Effector memory CD4-positive, alpha-beta T cell (primary cell): ENCODE measurements around the gene S100A6.
"Not testable (repeated sequence)": the region's sequence is repeated elsewhere in the genome, so short reads cannot be mapped to it uniquely, and the experiment has no call there.

Experiments
- DNase-seq, 3 donors: peaks; one replicate each; pipeline ENCODE4 v3.0.0-alpha.2; 2020
- H3K27ac ChIP-seq: 2 replicates; pipeline ENCODE4 v1.7.0; 2013; ENCODE audit warnings: mild to moderate bottlenecking, low read length, moderate library complexity; ENCODE audit not compliant: insufficient read depth, poor library complexity, severe bottlenecking
- H3K27me3 ChIP-seq: replicated peaks from 2 replicates; pipeline ENCODE4 v1.7.0; 2013; ENCODE audit warnings: mild to moderate bottlenecking, low read length; ENCODE audit not compliant: insufficient read depth, control insufficient read depth, poor library complexity, severe bottlenecking
- H3K36me3 ChIP-seq: 2 replicates; pipeline ENCODE4 v1.7.0; 2013; ENCODE audit warnings: mild to moderate bottlenecking, low read length, moderate library complexity; ENCODE audit not compliant: control insufficient read depth, insufficient read depth
- H3K4me1 ChIP-seq: 2 replicates; pipeline ENCODE4 v1.7.0; 2013; ENCODE audit warnings: low read length, mild to moderate bottlenecking; ENCODE audit not compliant: control insufficient read depth, insufficient read depth, poor library complexity, severe bottlenecking
- H3K4me3 ChIP-seq: 2 replicates; pipeline ENCODE4 v1.7.0; 2013; ENCODE audit warnings: low read length, low read depth, mild to moderate bottlenecking; ENCODE audit not compliant: insufficient read depth, poor library complexity, severe bottlenecking
- H3K9me3 ChIP-seq: 2 replicates; pipeline ENCODE4 v1.7.0; 2013; ENCODE audit warnings: mild to moderate bottlenecking, low read length, moderate library complexity; ENCODE audit not compliant: control insufficient read depth

Gene S100A6

GRCh38 chr1:153575081-153575491, 39.3 kb upstream of the S100A6 start:
- not testable (repeated sequence) for DNase-seq, H3K27ac ChIP-seq, H3K36me3 ChIP-seq, H3K27me3 ChIP-seq, H3K9me3 ChIP-seq, H3K4me1 ChIP-seq, H3K4me3 ChIP-seq

GRCh38 chr1:153573351-153573750, 37.6 kb upstream of the S100A6 start:
- Histone ChIP-seq H3K27ac (no peak overlapping the region), H3K4me3 (no peak overlapping the region), H3K4me1 (peaks cover 2% of the 10 kb centered on the region), H3K9me3 (no peaks in the 10 kb centered on the region), H3K27me3 (no peaks in the 10 kb centered on the region), H3K36me3 (no peaks in the 10 kb centered on the region)
- no peak for DNase-seq

- Histone ChIP-seq H3K4me3 (no peak overlapping the region), H3K27me3 (no peaks in the 10 kb centered on the region), H3K4me1 (peaks cover 9% of the 10 kb centered on the region), H3K27ac (no peak overlapping the region), H3K36me3 (no peaks in the 10 kb centered on the region), H3K9me3 (no peaks in the 10 kb centered on the region)
- peak in 1 of 3 donors; percentile 13 for DNase-seq
These were observed 36.8 kb upstream of the S100A6 start for GRCh38 chr1:153572569-153573015.

- Histone ChIP-seq H3K4me3 (no peak overlapping the region), H3K4me1 (peaks cover 14% of the 10 kb centered on the region), H3K9me3 (no peaks in the 10 kb centered on the region), H3K27me3 (no peaks in the 10 kb centered on the region), H3K27ac (no peak overlapping the region), H3K36me3 (no peaks in the 10 kb centered on the region)
- DNase-seq: no peak
These were observed 35.9 kb upstream of the S100A6 start for GRCh38 chr1:153571706-153572105.

GRCh38 chr1:153570874-153571273, 35.1 kb upstream of the S100A6 start:
- Histone ChIP-seq H3K36me3 (no peaks in the 10 kb centered on the region), H3K4me1 (peaks cover 21% of the 10 kb centered on the region)

GRCh38 chr1:153569465-153569864, 33.7 kb upstream of the S100A6 start:
- Histone ChIP-seq H3K27ac (no peak overlapping the region), H3K4me1 (peaks cover 28% of the 10 kb centered on the region), H3K36me3 (no peaks in the 10 kb centered on the region)

More at GRCh38 chr1:153570874-153571273, 35.1 kb upstream of the S100A6 start:
- Histone ChIP-seq H3K9me3 (no peaks in the 10 kb centered on the region), H3K27ac (no peak overlapping the region), H3K27me3 (no peaks in the 10 kb centered on the region), H3K4me3 (no peak overlapping the region)
- no peak for DNase-seq

GRCh38 chr1:153568367-153569099, 32.7 kb upstream of the S100A6 start:
- DNase-seq: peak; percentile 57 to 72 (median 70)
- Histone ChIP-seq H3K9me3 (no peaks in the 10 kb centered on the region), H3K27ac (no peak overlapping the region), H3K4me1 (peaks cover 28% of the 10 kb centered on the region), H3K27me3 (no peaks in the 10 kb centered on the region), H3K36me3 (no peaks in the 10 kb centered on the region), H3K4me3 (no peak overlapping the region)

More at GRCh38 chr1:153569465-153569864, 33.7 kb upstream of the S100A6 start:
- no peaks in the 10 kb centered on the region for H3K27me3 ChIP-seq
- no peak overlapping the region for H3K4me3 ChIP-seq
- DNase-seq: no peak
- H3K9me3 ChIP-seq: no peaks in the 10 kb centered on the region

GRCh38 chr1:153567621-153568366, 32.0 kb upstream of the S100A6 start:
- Histone ChIP-seq H3K27ac (no peak overlapping the region), H3K9me3 (no peaks in the 10 kb centered on the region), H3K36me3 (no peaks in the 10 kb centered on the region), H3K27me3 (no peaks in the 10 kb centered on the region), H3K4me1 (peaks cover 28% of the 10 kb centered on the region), H3K4me3 (no peak overlapping the region)
- DNase-seq: no peak

- Histone ChIP-seq H3K4me1 (peaks cover 28% of the 10 kb centered on the region), H3K27ac (peak overlapping the region; percentile 69), H3K9me3 (no peaks in the 10 kb centered on the region), H3K36me3 (no peaks in the 10 kb centered on the region), H3K27me3 (no peaks in the 10 kb centered on the region), H3K4me3 (no peak overlapping the region)
- DNase-seq: peak; percentile 70 to 76 (median 76)
These were observed 30.9 kb upstream of the S100A6 start for GRCh38 chr1:153566414-153567371.
